Esophagus squamous epithelium (tissue), 5 donors: ENCODE results near the gene SNED1. TPM values are rescaled to one million over a fixed set of nuclear protein-coding genes. Genes with fewer than 3 reads are reported as not detected.

Experiments
- DNase-seq: peaks from one replicate; lab custom pipeline; 2025; lab: John Stamatoyannopoulos, UW
- H3K27ac ChIP-seq, 4 donors: fragments of 200-600 bp; sonication (generic); one replicate each; pipeline ENCODE4 v1.5.1; 2016 to 2019; ENCODE audit warnings: mild to moderate bottlenecking in 1 of 4
- H3K27me3 ChIP-seq, 4 donors: fragments of 200-600 bp; sonication (generic); 1 replicate in 3 of 4; 2 replicates in 1 of 4; pipeline versions ENCODE4 v1.5.1 to v1.6.0; 2017 to 2021; ENCODE audit warnings: antibody characterized with exemption in 1 of 4
- H3K36me3 ChIP-seq, 3 donors: fragments of 200-600 bp; sonication (generic); one replicate each; pipeline ENCODE4 v1.5.1; 2016 to 2019
- H3K4me1 ChIP-seq, 3 donors: fragments of 200-600 bp; sonication (generic); one replicate each; pipeline ENCODE4 v1.5.1; 2017 to 2019
- H3K4me3 ChIP-seq, 4 donors: fragments of 200-600 bp; sonication (generic); 1 replicate in 3 of 4; 2 replicates in 1 of 4; pipeline ENCODE4 v1.5.1; 2016 to 2019; ENCODE audit warnings: mild to moderate bottlenecking in 2 of 4, moderate library complexity in 1 of 4
- H3K9me3 ChIP-seq, 3 donors: fragments of 200-600 bp; sonication (generic); one replicate each; pipeline ENCODE4 v1.5.1; 2016 to 2019
- POLR2A ChIP-seq, 4 donors: fragments of 450-650 bp; IDR thresholded peaks; one replicate each; pipeline ENCODE4 v1.6.1; 2017; ENCODE audit warnings: antibody characterized with exemption in 4 of 4, mild to moderate bottlenecking in 4 of 4, moderate library complexity in 3 of 4
- WGBS, 2 donors: methylation state at CpG; one replicate each; pipeline ENCODE4 v1.1.5; 2018; 5-methylcytosine and 5-hydroxymethylcytosine counted together
- intact Hi-C: fragments of 100-400 bp; cut with DNase I; formaldehyde crosslinking; loops from one replicate; pipeline ENCODE4 v1.15.0; 2022
- total RNA-seq, 4 donors: library from RNA; depleted of rRNA; stranded (reverse); fragments of >200 nt; gene quantifications; one replicate each; pipeline ENCODE4 v1.1.0, GENCODE V29; 2016
- TF ChIP-seq, protein P1 (sequence below), 6 experiments: fragments of 450-650 bp in 4 of 6; fragments of 200-600 bp in 2 of 6; sonication (generic) in 2 of 6; IDR thresholded peaks; one replicate each; pipeline ENCODE4 v1.5.1; 2016 to 2019; ENCODE audit warnings: antibody characterized with exemption in 6 of 6, mild to moderate bottlenecking in 4 of 6, moderate library complexity in 4 of 6
- donor health status: DM: yes; HTN: yes; CAD: no.

Gene SNED1
- total RNA-seq, 4 donors from 2014 or later, result 3.3 to 13.9 (median 4.8) TPM

DNA sequence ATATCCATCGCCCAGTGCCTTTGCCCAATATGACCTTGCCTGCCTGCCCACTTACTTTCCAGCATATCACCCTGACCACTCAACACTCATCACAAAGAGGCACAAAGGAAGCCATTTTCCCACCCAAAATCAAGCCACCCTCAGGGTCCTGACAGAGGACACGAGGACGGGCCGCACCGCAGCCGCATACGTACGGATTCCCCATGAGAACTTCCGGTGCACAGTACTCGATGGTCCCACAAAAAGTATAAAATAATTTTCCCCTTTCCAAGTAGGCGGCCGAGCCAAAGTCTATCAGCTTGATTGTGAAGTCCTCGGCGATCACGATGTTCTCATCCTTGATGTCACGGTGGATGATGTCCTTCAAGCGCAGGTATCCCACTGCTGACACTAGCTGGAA is 113.6 kb downstream of the SNED1 start:
- DNase-seq, result no peak
- Histone ChIP-seq H3K36me3 (peaks cover 0 to 32% (median 0%) of the 10 kb centered on the region in 3 donors), H3K27me3 (no peaks in the 10 kb centered on the region), H3K9me3 (no peaks in the 10 kb centered on the region), H3K27ac (no peak overlapping the region), H3K4me1 (no peaks in the 10 kb centered on the region), H3K4me3 (no peak overlapping the region)
- intact Hi-C loops, result no loop called here
- TF ChIP-seq, protein P1, sequence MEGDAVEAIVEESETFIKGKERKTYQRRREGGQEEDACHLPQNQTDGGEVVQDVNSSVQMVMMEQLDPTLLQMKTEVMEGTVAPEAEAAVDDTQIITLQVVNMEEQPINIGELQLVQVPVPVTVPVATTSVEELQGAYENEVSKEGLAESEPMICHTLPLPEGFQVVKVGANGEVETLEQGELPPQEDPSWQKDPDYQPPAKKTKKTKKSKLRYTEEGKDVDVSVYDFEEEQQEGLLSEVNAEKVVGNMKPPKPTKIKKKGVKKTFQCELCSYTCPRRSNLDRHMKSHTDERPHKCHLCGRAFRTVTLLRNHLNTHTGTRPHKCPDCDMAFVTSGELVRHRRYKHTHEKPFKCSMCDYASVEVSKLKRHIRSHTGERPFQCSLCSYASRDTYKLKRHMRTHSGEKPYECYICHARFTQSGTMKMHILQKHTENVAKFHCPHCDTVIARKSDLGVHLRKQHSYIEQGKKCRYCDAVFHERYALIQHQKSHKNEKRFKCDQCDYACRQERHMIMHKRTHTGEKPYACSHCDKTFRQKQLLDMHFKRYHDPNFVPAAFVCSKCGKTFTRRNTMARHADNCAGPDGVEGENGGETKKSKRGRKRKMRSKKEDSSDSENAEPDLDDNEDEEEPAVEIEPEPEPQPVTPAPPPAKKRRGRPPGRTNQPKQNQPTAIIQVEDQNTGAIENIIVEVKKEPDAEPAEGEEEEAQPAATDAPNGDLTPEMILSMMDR (IDR thresholded peaks at IDR 0.05), result no peak
- WGBS, 2 donors, result 90 to 94% methylated on average over 17 of the region's 17 CpGs

DNA sequence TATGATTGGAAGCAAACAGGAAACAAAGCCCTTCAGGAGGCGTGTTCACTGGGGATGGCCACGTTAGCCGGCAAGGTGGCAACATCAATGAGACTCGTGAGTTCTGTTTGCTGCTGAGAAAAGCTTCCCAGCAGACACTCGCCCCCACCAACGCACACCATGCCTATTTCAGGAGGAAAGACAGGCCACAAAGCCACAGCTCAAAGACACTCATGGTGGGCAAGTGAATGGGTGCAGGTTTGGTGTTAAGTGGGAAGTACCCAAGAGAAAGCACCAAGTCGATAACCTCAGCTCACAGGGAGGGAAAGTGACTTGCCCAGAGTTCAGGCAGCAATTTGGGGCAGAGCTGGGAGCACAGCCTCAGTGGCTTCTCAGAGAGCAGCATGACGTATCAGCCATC is 114.2 kb downstream of the SNED1 start:
- no peak overlapping the region for H3K4me3 ChIP-seq
- peaks cover 0 to 32% (median 0%) of the 10 kb centered on the region in 3 donors for H3K36me3 ChIP-seq
- 70 to 71% methylated on average over 7 to 8 of the region's 8 CpGs for WGBS, 2 donors
- H3K27ac ChIP-seq, result no peak overlapping the region
- no peaks in the 10 kb centered on the region for H3K27me3 ChIP-seq
- intact Hi-C loops, result no loop called here
- TF ChIP-seq, protein P1 (IDR thresholded peaks at IDR 0.05), result no peak
- no peak for TF ChIP-seq POLR2A (IDR thresholded peaks at IDR 0.05)
- no peaks in the 10 kb centered on the region for H3K9me3 ChIP-seq
- H3K4me1 ChIP-seq, result no peaks in the 10 kb centered on the region
- DNase-seq, result no peak

DNA sequence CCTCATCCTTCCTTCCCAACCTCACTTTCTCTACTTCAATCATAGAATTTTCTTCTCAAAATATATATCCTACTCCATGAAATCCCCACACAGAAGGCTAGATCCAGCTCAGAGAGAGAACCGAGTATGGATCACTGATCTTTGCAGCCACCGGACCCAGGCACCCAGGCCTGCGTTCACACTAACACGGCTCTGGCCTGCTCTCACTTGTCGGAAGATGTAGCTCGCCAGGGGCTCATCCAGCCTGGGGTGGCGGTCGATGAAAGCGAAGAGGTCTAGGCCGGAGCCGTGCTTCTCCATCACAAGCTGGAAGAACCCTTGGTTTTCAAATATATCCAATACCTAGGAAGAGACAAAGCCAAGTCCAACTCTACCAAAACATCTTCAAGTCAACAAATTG is 116.4 kb downstream of the SNED1 start:
- TF ChIP-seq, protein P1 (IDR thresholded peaks at IDR 0.05), result no peak
- no peak for TF ChIP-seq POLR2A (IDR thresholded peaks at IDR 0.05)
- H3K27me3 ChIP-seq, result no peaks in the 10 kb centered on the region
- no peak overlapping the region for H3K4me3 ChIP-seq
- peaks cover 0 to 32% (median 0%) of the 10 kb centered on the region in 3 donors for H3K36me3 ChIP-seq
- DNase-seq, result no peak
- no peaks in the 10 kb centered on the region for H3K9me3 ChIP-seq
- intact Hi-C loops, result no loop called here
- 91 to 94% methylated on average over 9 to 11 of the region's 11 CpGs for WGBS, 2 donors
- no peak overlapping the region for H3K27ac ChIP-seq
- H3K4me1 ChIP-seq, result no peaks in the 10 kb centered on the region

DNA sequence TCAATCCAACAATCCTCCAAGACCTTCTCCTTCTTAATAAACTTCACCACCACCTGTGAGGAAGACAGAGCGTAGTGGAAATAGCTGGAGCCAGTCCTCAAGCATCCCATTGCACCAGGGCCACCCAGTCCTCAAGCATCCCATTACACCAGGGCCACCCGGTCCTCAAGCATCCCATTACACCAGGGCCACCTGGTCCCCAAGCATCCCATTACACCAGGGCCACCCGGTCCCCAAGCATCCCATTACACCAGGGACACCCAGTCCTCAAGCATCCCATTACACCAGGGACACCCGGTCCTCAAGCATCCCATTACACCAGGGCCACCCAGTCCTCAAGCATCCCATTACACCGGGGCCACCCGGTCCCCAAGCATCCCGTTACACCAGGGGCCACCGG is 116.9 kb downstream of the SNED1 start:
- TF ChIP-seq, protein P1 (IDR thresholded peaks at IDR 0.05), result no peak
- no peak for TF ChIP-seq POLR2A (IDR thresholded peaks at IDR 0.05)
- Histone ChIP-seq H3K9me3 (no peaks in the 10 kb centered on the region), H3K4me3 (no peak overlapping the region), H3K36me3 (peaks cover 0 to 32% (median 0%) of the 10 kb centered on the region in 3 donors), H3K27me3 (no peaks in the 10 kb centered on the region), H3K27ac (no peak overlapping the region), H3K4me1 (no peaks in the 10 kb centered on the region)
- intact Hi-C loops, result no loop called here
- 73 to 78% methylated on average over 8 of the region's 8 CpGs for WGBS, 2 donors
- no peak for DNase-seq

DNA sequence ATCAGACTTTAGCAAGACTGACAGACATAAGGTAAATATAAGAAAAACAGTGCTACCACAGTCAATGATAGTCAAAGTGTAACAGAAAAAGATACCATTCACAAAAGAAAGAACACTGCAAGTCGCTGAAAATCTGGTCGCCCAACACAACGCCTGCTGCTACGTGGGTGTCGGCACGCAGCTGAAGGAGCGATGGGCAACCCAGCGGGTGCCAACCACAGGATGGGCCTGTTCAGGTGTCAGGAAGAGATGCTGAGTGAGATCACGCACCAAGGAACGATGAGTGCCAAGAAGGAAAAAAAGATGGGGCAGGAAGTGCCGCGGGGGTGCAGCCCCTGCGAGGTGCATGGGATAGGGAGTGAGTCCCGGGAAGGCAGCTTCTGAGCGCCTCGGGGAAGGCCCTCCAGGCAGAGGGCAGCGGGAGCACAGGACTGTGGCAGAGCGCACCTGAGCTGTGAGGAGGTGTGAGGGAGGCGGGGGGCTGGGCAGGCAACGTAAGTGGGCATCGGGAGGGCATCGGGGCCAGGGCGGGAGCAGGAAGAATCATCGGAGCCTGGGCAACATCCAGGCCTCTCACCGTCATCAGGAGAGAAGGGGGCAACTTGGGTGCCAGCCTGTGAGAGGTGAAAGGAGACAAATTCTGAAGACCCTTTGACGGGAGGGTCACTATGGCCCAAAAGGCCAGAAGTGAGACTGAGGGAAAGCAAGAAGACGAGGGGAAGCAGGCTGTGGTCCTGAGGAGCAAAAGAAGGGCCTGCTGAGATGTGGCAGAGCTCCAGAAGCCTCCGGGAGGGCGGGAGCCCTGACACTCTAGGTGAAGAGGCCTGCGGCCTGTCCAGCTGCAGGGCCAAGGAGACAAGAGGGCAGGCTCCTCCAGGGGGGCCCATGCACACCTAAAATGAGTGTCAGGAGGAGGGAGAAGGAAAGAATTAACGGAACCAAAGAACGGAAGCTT is 118.5 kb downstream of the SNED1 start:
- Histone ChIP-seq H3K9me3 (no peaks in the 10 kb centered on the region), H3K36me3 (peaks cover 0 to 26% (median 0%) of the 10 kb centered on the region in 3 donors), H3K27ac (no peak overlapping the region), H3K4me1 (no peaks in the 10 kb centered on the region), H3K27me3 (no peaks in the 10 kb centered on the region), H3K4me3 (no peak overlapping the region)
- intact Hi-C loops, result no loop called here
- no peak for DNase-seq
- TF ChIP-seq, protein P1 (IDR thresholded peaks at IDR 0.05), result no peak
- TF ChIP-seq POLR2A (IDR thresholded peaks at IDR 0.05), result no peak
- 88 to 92% methylated on average over 32 of the region's 32 CpGs for WGBS, 2 donors
